Natural killer cell (primary cell): ENCODE measurements around the gene PPP2R2D. TPM values are rescaled to one million over a fixed set of nuclear protein-coding genes. Genes with fewer than 3 reads are reported as not detected.

Source experiments
- ATAC-seq, 3 donors: fragments of 150-1000 bp in 2 of 3; fragments of 200-7000 bp in 1 of 3; cut with Tn5 transposase; 1 replicate in 1 of 3; 2 replicates in 2 of 3; pipeline ENCODE4 v1.10.0; 2021; ENCODE audit warnings: mild to moderate bottlenecking in 2 of 3, moderate library complexity in 2 of 3
- DNase-seq, 2 donors: peaks; one replicate each; pipeline versions ENCODE4 v3.0.0 to v3.0.0-alpha.2; 2013 to 2021; ENCODE audit warnings: mixed read lengths in 1 of 2
- H3K27ac ChIP-seq: one replicate; pipeline ENCODE4 v1.5.1; 2013; ENCODE audit warnings: mild to moderate bottlenecking, low read length
- H3K27me3 ChIP-seq: one replicate; pipeline ENCODE4 v1.6.1; 2013; ENCODE audit warnings: low read length; ENCODE audit not compliant: control insufficient read depth, insufficient read depth
- H3K36me3 ChIP-seq: one replicate; pipeline ENCODE4 v1.6.1; 2013; ENCODE audit warnings: low read length; ENCODE audit not compliant: control insufficient read depth, insufficient read depth
- H3K4me1 ChIP-seq: one replicate; pipeline ENCODE4 v1.6.1; 2013; ENCODE audit warnings: low read length; ENCODE audit not compliant: control insufficient read depth, insufficient read depth
- H3K4me3 ChIP-seq: one replicate; pipeline ENCODE4 v1.5.1; 2013; ENCODE audit warnings: low read length
- H3K9me3 ChIP-seq: one replicate; pipeline ENCODE4 v1.6.1; 2013; ENCODE audit warnings: low read length; ENCODE audit not compliant: control insufficient read depth, insufficient read depth
- H3K27ac Mint-ChIP-seq, 2 donors: one replicate each; pipeline ENCODE4 v1.8.0; 2022; ENCODE audit warnings: mild to moderate bottlenecking in 2 of 2, mixed read lengths in 2 of 2, moderate library complexity in 1 of 2
- H3K27me3 Mint-ChIP-seq, 2 donors: one replicate each; pipeline ENCODE4 v1.8.0; 2022; ENCODE audit warnings: low read depth in 2 of 2, mixed read lengths in 2 of 2
- H3K36me3 Mint-ChIP-seq: one replicate; pipeline ENCODE4 v1.8.0; 2022; ENCODE audit warnings: mixed read lengths
- H3K4me1 Mint-ChIP-seq, 2 donors: one replicate each; pipeline ENCODE4 v1.8.0; 2022; ENCODE audit warnings: mixed read lengths in 2 of 2
- H3K4me3 Mint-ChIP-seq: one replicate; pipeline ENCODE4 v1.8.0; 2022; ENCODE audit warnings: mild to moderate bottlenecking, moderate library complexity, mixed read lengths
- H3K9me3 Mint-ChIP-seq, 2 donors: one replicate each; pipeline ENCODE4 v1.8.0; 2022; ENCODE audit warnings: mixed read lengths in 2 of 2
- CTCF ChIP-seq: fragments of 200-600 bp; IDR thresholded peaks from one replicate; pipeline ENCODE4 v1.8.0; 2022; ENCODE audit warnings: antibody characterized with exemption
- WGBS: methylation state at CpG from one replicate; pipeline ENCODE4 v1.1.7; 2013; ENCODE audit warnings: missing lambda C conversion rate; ENCODE audit not compliant: insufficient coverage; 5-methylcytosine and 5-hydroxymethylcytosine counted together
- intact Hi-C: fragments of 100-400 bp; cut with micrococcal nuclease; formaldehyde crosslinking; loops from one replicate; pipeline ENCODE4 v1.14.2; 2022
- total RNA-seq, 4 donors: library from RNA; stranded (reverse); fragments of 120-200 nt in 1 of 4; gene quantifications; one replicate each; pipeline versions ENCODE4 v1.2.3 to v1.2.4, GENCODE V29; 2013 to 2022

Gene PPP2R2D
- total RNA-seq, 3 donors from 2014 or later (not counting 1 experiment from before 2014, with no cell fraction given), result 28.6 to 39.8 (median 35.8) TPM

DNA sequence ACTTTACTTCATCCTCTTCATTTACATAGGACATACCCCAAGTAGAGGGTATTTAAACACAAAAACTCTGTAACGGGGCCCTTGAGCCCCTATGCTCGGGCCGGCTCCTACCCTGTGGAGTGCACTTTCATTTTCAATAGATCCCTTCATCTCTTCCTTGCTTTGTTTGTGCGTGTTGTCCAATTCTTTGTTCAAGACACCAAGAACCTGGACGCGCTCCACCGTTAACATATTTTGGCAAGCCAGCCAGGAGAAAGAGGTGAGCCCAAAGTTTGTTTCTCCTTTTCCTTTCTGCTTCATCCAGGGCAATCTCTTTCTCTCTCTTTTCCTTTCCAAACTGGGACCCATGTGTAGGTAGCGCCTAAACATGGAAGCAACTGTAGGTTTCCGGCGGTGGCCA, 106.9 kb downstream of the PPP2R2D start:
- no peak for DNase-seq
- Histone ChIP-seq H3K4me3 (no peak overlapping the region), H3K36me3 (no peaks in the 10 kb centered on the region), H3K4me1 (no peaks in the 10 kb centered on the region), H3K9me3 (peaks cover 4% of the 10 kb centered on the region), H3K27me3 (no peaks in the 10 kb centered on the region), H3K27ac (no peak overlapping the region)
- TF ChIP-seq CTCF, result no peak
- no peak for ATAC-seq
- intact Hi-C loops, result no loop called here
- H3K27ac Mint-ChIP-seq, result no peak overlapping the region
- H3K4me3 Mint-ChIP-seq, result no peak overlapping the region
- H3K36me3 Mint-ChIP-seq, result no peaks in the 10 kb centered on the region
- WGBS, result 96% methylated on average over 10 of the region's 10 CpGs
- H3K9me3 Mint-ChIP-seq, result no peaks in the 10 kb centered on the region
- peaks cover 16 to 46% of the 10 kb centered on the region in 2 donors for H3K27me3 Mint-ChIP-seq
- peaks cover 0 to 7% of the 10 kb centered on the region in 2 donors for H3K4me1 Mint-ChIP-seq

Other genes with a start within 250 kb of the PPP2R2D start
- gene BNIP3, start 80.9 kb downstream of the PPP2R2D start, total RNA-seq, result 10 to 100 TPM in 2 of 3 donors, 1 to 10 TPM in 1; 9.9 to 12.9 (median 12.1) TPM
- gene JAKMIP3, start 164.9 kb downstream of the PPP2R2D start, total RNA-seq, result under 1 TPM; 0.19 to 0.45 (median 0.20) TPM